ENCODE results near the gene MAG. TPM values are rescaled to one million over a fixed set of nuclear protein-coding genes. Genes with fewer than 3 reads are reported as not detected.

Gene MAG
- total RNA-seq, 1 experiment from 2014 or later, result 0.41 TPM

DNA sequence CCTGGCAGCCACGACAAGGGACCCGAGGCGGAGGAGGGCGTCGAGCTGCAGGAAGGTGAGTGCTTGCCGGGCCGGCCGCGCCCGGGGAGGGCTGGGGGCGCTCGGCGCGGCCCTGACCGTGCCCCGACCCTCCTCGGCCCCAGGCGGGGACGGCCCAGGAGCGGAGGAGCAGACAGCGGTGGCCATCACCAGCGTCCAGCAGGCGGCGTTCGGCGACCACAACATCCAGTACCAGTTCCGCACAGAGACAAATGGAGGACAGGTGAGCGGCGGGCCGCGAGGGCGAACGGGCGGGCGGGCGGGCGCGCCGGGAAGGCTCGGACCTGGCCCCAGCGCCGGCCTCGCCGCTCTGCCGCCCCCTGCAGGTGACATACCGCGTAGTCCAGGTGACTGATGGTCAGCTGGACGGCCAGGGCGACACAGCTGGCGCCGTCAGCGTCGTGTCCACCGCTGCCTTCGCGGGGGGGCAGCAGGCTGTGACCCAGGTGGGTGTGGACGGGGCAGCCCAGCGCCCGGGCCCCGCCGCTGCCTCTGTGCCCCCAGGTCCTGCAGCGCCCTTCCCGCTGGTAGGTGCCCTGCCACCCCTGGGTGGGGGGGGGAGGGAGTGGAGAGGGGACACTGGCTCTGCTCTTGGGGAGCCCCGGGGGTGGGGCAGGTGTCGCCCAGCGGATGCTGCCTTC is 22.4 kb upstream of the MAG start:
- Mint-ChIP-seq H3K4me3 (ENCODE audit: unreplicated experiment) (peak overlapping the region; percentile 79), H3K4me1 (ENCODE audit: low read depth, unreplicated experiment) (no peaks in the 10 kb centered on the region), H3K27me3 (ENCODE audit: insufficient read depth, unreplicated experiment) (no peaks in the 10 kb centered on the region), H3K9me3 (ENCODE audit: unreplicated experiment) (no peaks in the 10 kb centered on the region), H3K36me3 (ENCODE audit: insufficient read depth, unreplicated experiment) (peaks cover 86% of the 10 kb centered on the region), H3K27ac (ENCODE audit: unreplicated experiment) (no peak overlapping the region)
- BruUV-seq (replicated peaks), result no TSS peak
- ChIA-PET CTCF (interaction anchor here (0.5 to 0.7 kb wide), 3 partner anchors 11 to 226 kb away, joined by 3 to 10 read pairs (median 3); no protein-coding TSS in a partner anchor), POLR2A (interaction anchor here (1.0 kb wide), 1 partner anchor 18 kb away, joined by 3 read pairs; no protein-coding TSS in a partner anchor)
- H3K9me3 ChIP-seq, result no peaks in the 10 kb centered on the region
- no peaks in the 10 kb centered on the region for H3K27me3 ChIP-seq (replicated peaks; ENCODE audit: control insufficient read depth, insufficient read depth, low read length)
- peaks cover 7% of the 10 kb centered on the region for H3K36me3 ChIP-seq (ENCODE audit: control insufficient read depth, insufficient read depth, low read length)
- intact Hi-C loops (cut with micrococcal nuclease; ENCODE audit: unreplicated experiment), result loop anchor here (1.0 kb wide), 1 partner anchor 199 kb away; no protein-coding TSS in a partner anchor
- H3K4me3 ChIP-seq (ENCODE audit: low read depth, low read length), result peak overlapping the region; percentile 61
- TF ChIP-seq, protein P1, sequence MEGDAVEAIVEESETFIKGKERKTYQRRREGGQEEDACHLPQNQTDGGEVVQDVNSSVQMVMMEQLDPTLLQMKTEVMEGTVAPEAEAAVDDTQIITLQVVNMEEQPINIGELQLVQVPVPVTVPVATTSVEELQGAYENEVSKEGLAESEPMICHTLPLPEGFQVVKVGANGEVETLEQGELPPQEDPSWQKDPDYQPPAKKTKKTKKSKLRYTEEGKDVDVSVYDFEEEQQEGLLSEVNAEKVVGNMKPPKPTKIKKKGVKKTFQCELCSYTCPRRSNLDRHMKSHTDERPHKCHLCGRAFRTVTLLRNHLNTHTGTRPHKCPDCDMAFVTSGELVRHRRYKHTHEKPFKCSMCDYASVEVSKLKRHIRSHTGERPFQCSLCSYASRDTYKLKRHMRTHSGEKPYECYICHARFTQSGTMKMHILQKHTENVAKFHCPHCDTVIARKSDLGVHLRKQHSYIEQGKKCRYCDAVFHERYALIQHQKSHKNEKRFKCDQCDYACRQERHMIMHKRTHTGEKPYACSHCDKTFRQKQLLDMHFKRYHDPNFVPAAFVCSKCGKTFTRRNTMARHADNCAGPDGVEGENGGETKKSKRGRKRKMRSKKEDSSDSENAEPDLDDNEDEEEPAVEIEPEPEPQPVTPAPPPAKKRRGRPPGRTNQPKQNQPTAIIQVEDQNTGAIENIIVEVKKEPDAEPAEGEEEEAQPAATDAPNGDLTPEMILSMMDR (IDR thresholded peaks at IDR 0.05; ENCODE audit: insufficient read depth in 1 of 2, low read depth in 1 of 2, low read length in 1 of 2, severe bottlenecking in 1 of 2, unreplicated experiment in 1 of 2), result peak; percentile 65 to 99
- peaks cover 10% of the 10 kb centered on the region for H3K4me1 ChIP-seq
- DNase-seq, result peak; percentile 94 to 96

DNA sequence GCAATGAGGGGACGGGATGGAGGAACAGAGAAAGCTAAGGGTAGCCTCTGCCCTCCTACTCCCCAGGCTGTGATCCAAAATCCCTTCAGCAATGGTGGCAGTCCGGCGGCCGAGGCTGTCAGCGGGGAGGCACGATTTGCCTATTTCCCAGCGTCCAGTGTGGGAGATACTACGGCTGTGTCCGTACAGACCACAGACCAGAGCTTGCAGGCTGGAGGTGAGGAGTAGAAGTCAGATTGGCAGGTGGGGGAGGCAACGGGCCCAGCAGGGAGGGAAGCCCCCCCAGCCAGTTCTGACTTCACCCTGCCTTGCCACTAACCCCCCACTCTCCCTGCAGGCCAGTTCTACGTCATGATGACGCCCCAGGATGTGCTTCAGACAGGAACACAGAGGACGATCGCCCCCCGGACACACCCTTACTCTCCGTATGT is 21.6 kb upstream of the MAG start:
- peak overlapping the region; percentile 79 for H3K4me3 Mint-ChIP-seq (ENCODE audit: unreplicated experiment)
- POLR2A ChIA-PET, result interaction anchor here (0.6 kb wide), 1 partner anchor 16 kb away, joined by 3 read pairs; no protein-coding TSS in a partner anchor
- intact Hi-C loops (cut with micrococcal nuclease; ENCODE audit: unreplicated experiment), result no loop called here
- no peaks in the 10 kb centered on the region for H3K4me1 Mint-ChIP-seq (ENCODE audit: low read depth, unreplicated experiment)
- H3K36me3 Mint-ChIP-seq (ENCODE audit: insufficient read depth, unreplicated experiment), result peaks cover 86% of the 10 kb centered on the region
- Histone ChIP-seq H3K4me3 (ENCODE audit: low read depth, low read length) (peak overlapping the region; percentile 61), H3K4me1 (peaks cover 10% of the 10 kb centered on the region), H3K9me3 (no peaks in the 10 kb centered on the region), H3K27me3 (replicated peaks; ENCODE audit: control insufficient read depth, insufficient read depth, low read length) (no peaks in the 10 kb centered on the region), H3K36me3 (ENCODE audit: control insufficient read depth, insufficient read depth, low read length) (peaks cover 7% of the 10 kb centered on the region)
- no peaks in the 10 kb centered on the region for H3K9me3 Mint-ChIP-seq (ENCODE audit: unreplicated experiment)
- TF ChIP-seq, protein P1 (IDR thresholded peaks at IDR 0.05; ENCODE audit: insufficient read depth in 1 of 2, low read depth in 1 of 2, low read length in 1 of 2, severe bottlenecking in 1 of 2, unreplicated experiment in 1 of 2), result no peak
- H3K27ac Mint-ChIP-seq (ENCODE audit: unreplicated experiment), result no peak overlapping the region
- DNase-seq, result no peak
- BruUV-seq (replicated peaks), result no TSS peak
- CTCF ChIA-PET, result interaction anchor here (0.6 kb wide), 1 partner anchor 476 kb away, joined by 6 read pairs; no protein-coding TSS in a partner anchor
- H3K27me3 Mint-ChIP-seq (ENCODE audit: insufficient read depth, unreplicated experiment), result no peaks in the 10 kb centered on the region

DNA sequence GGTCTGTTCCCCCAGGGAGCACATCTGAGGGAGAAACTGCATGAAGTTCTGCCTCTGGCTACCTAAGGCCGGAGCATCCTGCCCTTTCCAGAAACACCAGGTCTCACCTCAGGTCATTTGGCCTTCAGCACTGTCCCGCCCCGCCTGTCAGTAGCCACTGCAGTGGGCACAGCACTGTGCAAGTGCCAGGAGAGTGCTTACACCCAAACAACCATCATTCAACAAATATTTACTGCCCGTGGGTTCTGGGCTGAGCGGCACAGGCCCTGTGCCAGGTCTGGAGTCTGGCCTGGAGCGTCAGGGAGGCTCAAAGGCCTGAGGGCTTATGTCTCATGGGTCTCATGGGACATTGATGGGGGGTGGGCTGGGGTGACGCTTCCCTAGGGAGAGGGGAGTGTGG is 20.4 kb upstream of the MAG start:
- no peak overlapping the region for H3K4me3 Mint-ChIP-seq (ENCODE audit: unreplicated experiment)

More for the DNA sequence above, 20.4 kb upstream of the MAG start:
- TF ChIP-seq, protein P1 (IDR thresholded peaks at IDR 0.05; ENCODE audit: insufficient read depth in 1 of 2, low read depth in 1 of 2, low read length in 1 of 2, severe bottlenecking in 1 of 2, unreplicated experiment in 1 of 2), result no peak
- intact Hi-C loops (cut with micrococcal nuclease; ENCODE audit: unreplicated experiment), result no loop called here
- CTCF ChIA-PET, result no interaction called here
- Mint-ChIP-seq H3K27me3 (ENCODE audit: insufficient read depth, unreplicated experiment) (no peaks in the 10 kb centered on the region), H3K9me3 (ENCODE audit: unreplicated experiment) (no peaks in the 10 kb centered on the region), H3K27ac (ENCODE audit: unreplicated experiment) (no peak overlapping the region), H3K36me3 (ENCODE audit: insufficient read depth, unreplicated experiment) (peaks cover 85% of the 10 kb centered on the region), H3K4me1 (ENCODE audit: low read depth, unreplicated experiment) (no peaks in the 10 kb centered on the region)
- Histone ChIP-seq H3K9me3 (no peaks in the 10 kb centered on the region), H3K4me1 (peaks cover 10% of the 10 kb centered on the region), H3K36me3 (ENCODE audit: control insufficient read depth, insufficient read depth, low read length) (peaks cover 4% of the 10 kb centered on the region), H3K4me3 (ENCODE audit: low read depth, low read length) (no peak overlapping the region), H3K27me3 (replicated peaks; ENCODE audit: control insufficient read depth, insufficient read depth, low read length) (no peaks in the 10 kb centered on the region)
- POLR2A ChIA-PET, result no interaction called here
- BruUV-seq (replicated peaks), result no TSS peak
- no peak for DNase-seq
